GM06990 (cell line): ENCODE data around the gene RNLS.

Experiments
- DNase-seq: peaks from one replicate; pipeline ENCODE4 v3.0.0-alpha.2; 2011; ENCODE audit not compliant: insufficient read length; ENCODE audit errors: extremely low read depth
- H3K27me3 ChIP-seq: replicated peaks from 2 replicates; pipeline ENCODE4 v1.6.0; 2011; ENCODE audit warnings: low read length; ENCODE audit not compliant: control insufficient read depth, insufficient read depth
- H3K36me3 ChIP-seq: 2 replicates; pipeline ENCODE4 v1.5.1; 2011; ENCODE audit warnings: low read length; ENCODE audit not compliant: control insufficient read depth, insufficient read depth
- H3K4me3 ChIP-seq: replicated peaks from 2 replicates; pipeline ENCODE4 v1.5.1; 2011; ENCODE audit warnings: low read depth, mild to moderate bottlenecking, control low read depth, low read length
- CTCF ChIP-seq: IDR thresholded peaks from 2 replicates; pipeline ENCODE4 v1.5.1; 2011; ENCODE audit warnings: low read length, control low read depth, mild to moderate bottlenecking, inconsistent platforms; ENCODE audit not compliant: insufficient read depth, poor library complexity, severe bottlenecking

The RNLS gene

GRCh38 chr10:88232029-88232895 is 350.9 kb downstream of the RNLS start:
- TF ChIP-seq CTCF, result no peak
- no peak for DNase-seq
- H3K36me3 ChIP-seq, result no peaks in the 10 kb centered on the region
- H3K27me3 ChIP-seq, result no peaks in the 10 kb centered on the region
- H3K4me3 ChIP-seq, result no peak overlapping the region

- no peak for DNase-seq
- TF ChIP-seq CTCF, result no peak
These were observed 352.9 kb downstream of the RNLS start for GRCh38 chr10:88230251-88230650.

GRCh38 chr10:88228130-88228529 is 355.0 kb downstream of the RNLS start:
- H3K27me3 ChIP-seq, result no peaks in the 10 kb centered on the region
- TF ChIP-seq CTCF, result no peak
- H3K4me3 ChIP-seq, result no peak overlapping the region
- no peaks in the 10 kb centered on the region for H3K36me3 ChIP-seq
- no peak for DNase-seq

More at GRCh38 chr10:88230251-88230650, 352.9 kb downstream of the RNLS start:
- H3K4me3 ChIP-seq, result no peak overlapping the region
- no peaks in the 10 kb centered on the region for H3K36me3 ChIP-seq
- H3K27me3 ChIP-seq, result no peaks in the 10 kb centered on the region

GRCh38 chr10:88227342-88228018 is 355.6 kb downstream of the RNLS start:
- Histone ChIP-seq H3K27me3 (no peaks in the 10 kb centered on the region), H3K4me3 (no peak overlapping the region)
- no peak for DNase-seq

GRCh38 chr10:88226891-88227290 is 356.2 kb downstream of the RNLS start:
- H3K36me3 ChIP-seq, result no peaks in the 10 kb centered on the region
- H3K27me3 ChIP-seq, result no peaks in the 10 kb centered on the region
- H3K4me3 ChIP-seq, result no peak overlapping the region
- no peak for DNase-seq
- TF ChIP-seq CTCF, result no peak

More at GRCh38 chr10:88227342-88228018, 355.6 kb downstream of the RNLS start:
- TF ChIP-seq CTCF, result no peak
- no peaks in the 10 kb centered on the region for H3K36me3 ChIP-seq
